Uterus (tissue), 4 donors: ENCODE measurements around the gene TSNAX. TPM values are rescaled to one million over a fixed set of nuclear protein-coding genes. Genes with fewer than 3 reads are reported as not detected.
A peak's percentile ranks its signal among the peaks of the same experiment; 100 is the strongest.

Source experiments
- DNase-seq, 2 donors: peaks; one replicate each; pipeline ENCODE4 v3.0.0-alpha.2; 2019 to 2020
- H3K27ac ChIP-seq, 2 donors: fragments of 200-600 bp; sonication (generic); 1 replicate in 1 of 2; 2 replicates in 1 of 2; pipeline ENCODE4 v1.5.1; 2016 to 2018
- H3K27me3 ChIP-seq, 2 donors: fragments of 200-600 bp; sonication (generic); one replicate each; pipeline ENCODE4 v1.5.1; 2018 to 2019; ENCODE audit warnings: control low read depth in 1 of 2
- H3K36me3 ChIP-seq, 2 donors: fragments of 200-600 bp; sonication (generic); one replicate each; pipeline ENCODE4 v1.5.1; 2019; ENCODE audit warnings: control low read depth in 1 of 2
- H3K4me1 ChIP-seq, 2 donors: fragments of 200-600 bp; sonication (generic); one replicate each; pipeline ENCODE4 v1.5.1; 2018 to 2019; ENCODE audit warnings: control low read depth in 1 of 2
- H3K4me3 ChIP-seq, 2 donors: fragments of 200-600 bp; sonication (generic); 1 replicate in 1 of 2; 2 replicates in 1 of 2; pipeline ENCODE4 v1.5.1; 2018 to 2019; ENCODE audit warnings: mild to moderate bottlenecking in 1 of 2
- H3K9me3 ChIP-seq, 2 donors: fragments of 200-600 bp; sonication (generic); one replicate each; pipeline ENCODE4 v1.5.1; 2019; ENCODE audit warnings: control low read depth in 1 of 2
- CTCF ChIP-seq, 4 experiments: fragments of 200-600 bp in 2 of 4; fragments of 450-650 bp in 2 of 4; sonication (generic) in 2 of 4; IDR thresholded peaks; one replicate each; pipeline ENCODE4 v1.5.1; 2016 to 2019; ENCODE audit warnings: antibody characterized with exemption in 4 of 4, mild to moderate bottlenecking in 2 of 4, moderate library complexity in 1 of 4
- POLR2A ChIP-seq, 2 donors: fragments of 450-650 bp; IDR thresholded peaks; one replicate each; pipeline ENCODE4 v1.6.1; 2016; ENCODE audit warnings: antibody characterized with exemption in 2 of 2, mild to moderate bottlenecking in 1 of 2, moderate library complexity in 1 of 2
- intact Hi-C: fragments of 100-400 bp; cut with DNase I; formaldehyde crosslinking; loops from one replicate; pipeline ENCODE4 v1.15.1; 2023; ENCODE audit warnings: low total_unique reads
- total RNA-seq, 4 donors: library from RNA; depleted of rRNA in 3 of 4; stranded (reverse); fragments of >200 nt in 3 of 4; gene quantifications; one replicate each; pipeline versions ENCODE4 v1.1.0 to v1.2.4, GENCODE V29; 2014 to 2023
- donor health status: DM: yes; HTN: yes; CAD: no.

The TSNAX gene
- total RNA-seq, 4 donors from 2014 or later = 30.6 to 142 (median 63.9) TPM

- Histone ChIP-seq H3K4me1 (no peaks in the 10 kb centered on the region), H3K27me3 (no peaks in the 10 kb centered on the region), H3K4me3 (no peak overlapping the region), H3K9me3 (no peaks in the 10 kb centered on the region), H3K36me3 (no peaks in the 10 kb centered on the region), H3K27ac (no peak overlapping the region)
- TF ChIP-seq POLR2A (IDR thresholded peaks at IDR 0.05) = no peak
- no peak for TF ChIP-seq CTCF (IDR thresholded peaks at IDR 0.05)
- intact Hi-C loops = no loop called here
- no peak for DNase-seq
Observed at GRCh38 chr1:231540847-231541246, 12.4 kb downstream of the TSNAX start.

GRCh38 chr1:231541842-231542241, 13.4 kb downstream of the TSNAX start:
- peak overlapping the region in 1 of 2 donors; percentile 37 for H3K27ac ChIP-seq
- DNase-seq = no peak
- H3K4me3 ChIP-seq = no peak overlapping the region
- no peak for TF ChIP-seq POLR2A (IDR thresholded peaks at IDR 0.05)
- TF ChIP-seq CTCF (IDR thresholded peaks at IDR 0.05) = no peak
- no peaks in the 10 kb centered on the region for H3K9me3 ChIP-seq
- H3K36me3 ChIP-seq = no peaks in the 10 kb centered on the region
- H3K4me1 ChIP-seq = no peaks in the 10 kb centered on the region
- H3K27me3 ChIP-seq = no peaks in the 10 kb centered on the region
- intact Hi-C loops = no loop called here

- H3K36me3 ChIP-seq = no peaks in the 10 kb centered on the region
- no peak for DNase-seq
- no peaks in the 10 kb centered on the region for H3K27me3 ChIP-seq
- no peaks in the 10 kb centered on the region for H3K9me3 ChIP-seq
- no peak overlapping the region for H3K4me3 ChIP-seq
- peak overlapping the region in 1 of 2 donors; percentile 36 for H3K27ac ChIP-seq
- no peaks in the 10 kb centered on the region for H3K4me1 ChIP-seq
- no peak for TF ChIP-seq POLR2A (IDR thresholded peaks at IDR 0.05)
- no peak for TF ChIP-seq CTCF (IDR thresholded peaks at IDR 0.05)
- intact Hi-C loops = no loop called here
Observed at GRCh38 chr1:231544943-231545592, 16.6 kb downstream of the TSNAX start.

- TF ChIP-seq POLR2A (IDR thresholded peaks at IDR 0.05) (no peak), CTCF (IDR thresholded peaks at IDR 0.05) (no peak)
- no peaks in the 10 kb centered on the region for H3K27me3 ChIP-seq
- intact Hi-C loops = no loop called here
- peak overlapping the region in 1 of 2 donors; percentile 19 for H3K27ac ChIP-seq
- H3K36me3 ChIP-seq = no peaks in the 10 kb centered on the region
- DNase-seq = no peak
- H3K4me3 ChIP-seq = no peak overlapping the region
- H3K9me3 ChIP-seq = no peaks in the 10 kb centered on the region
- H3K4me1 ChIP-seq = no peaks in the 10 kb centered on the region
Observed at GRCh38 chr1:231546693-231547092, 18.2 kb downstream of the TSNAX start.

- no peaks in the 10 kb centered on the region for H3K36me3 ChIP-seq
- no peaks in the 10 kb centered on the region for H3K27me3 ChIP-seq
- no peak for DNase-seq
- no peak overlapping the region for H3K4me3 ChIP-seq
- H3K9me3 ChIP-seq = no peaks in the 10 kb centered on the region
- TF ChIP-seq CTCF (IDR thresholded peaks at IDR 0.05) = no peak
- TF ChIP-seq POLR2A (IDR thresholded peaks at IDR 0.05) = no peak
- H3K27ac ChIP-seq = peak overlapping the region in 1 of 2 donors; percentile 8
- intact Hi-C loops = no loop called here
- H3K4me1 ChIP-seq = no peaks in the 10 kb centered on the region
Observed at GRCh38 chr1:231549733-231550447, 21.4 kb downstream of the TSNAX start.
